GM19193 (cell line): ENCODE data around the gene METTL25B.

Experiments
- POLR2A ChIP-seq: IDR thresholded peaks from 4 replicates; pipeline ENCODE4 v1.6.1; 2011; ENCODE audit not compliant: insufficient read depth, insufficient read length; ENCODE audit errors: extremely low read depth

METTL25B gene

GRCh38 chr1:156728599-156729462, 562 bp downstream of the METTL25B start, which contains the start of gene ISG20L2:
ISG20L2 (minus strand) TSS chr1:156728766; CDS start chr1:156727652, 1,114 bp downstream.
- TF ChIP-seq POLR2A, result peak; percentile 73

- no peak for TF ChIP-seq POLR2A
Measured at GRCh38 chr1:156733989-156734584, 5.8 kb downstream of the METTL25B start.

GRCh38 chr1:156738407-156738806, 10.1 kb downstream of the METTL25B start:
- no peak for TF ChIP-seq POLR2A

GRCh38 chr1:156738916-156739315, 10.6 kb downstream of the METTL25B start:
- TF ChIP-seq POLR2A, result no peak

- no peak for TF ChIP-seq POLR2A
Measured at GRCh38 chr1:156740237-156740740, 12.0 kb downstream of the METTL25B start.

GRCh38 chr1:156740741-156741480, 12.6 kb downstream of the METTL25B start, which contains the start of gene MRPL24:
MRPL24 (minus strand) TSS chr1:156741088; CDS start chr1:156738704, 2,384 bp downstream.
- peak; percentile 64 for TF ChIP-seq POLR2A

GRCh38 chr1:156741481-156741983, 13.3 kb downstream of the METTL25B start:
- TF ChIP-seq POLR2A, result no peak

GRCh38 chr1:156742017-156742416, 13.7 kb downstream of the METTL25B start:
- no peak for TF ChIP-seq POLR2A

- TF ChIP-seq POLR2A, result no peak
Measured at GRCh38 chr1:156742801-156743200, 14.5 kb downstream of the METTL25B start.

GRCh38 chr1:156743367-156744302, 15.4 kb downstream of the METTL25B start:
- no peak for TF ChIP-seq POLR2A

- TF ChIP-seq POLR2A, result no peak
Measured at GRCh38 chr1:156744344-156744743, 16.1 kb downstream of the METTL25B start.

- no peak for TF ChIP-seq POLR2A
Measured at GRCh38 chr1:156744786-156745419, 16.6 kb downstream of the METTL25B start.

- TF ChIP-seq POLR2A, result no peak
Measured at GRCh38 chr1:156745881-156746280, 17.6 kb downstream of the METTL25B start.
